ENCODE measurements around the gene MRPL28. TPM values are rescaled to one million over a fixed set of nuclear protein-coding genes. Genes with fewer than 3 reads are reported as not detected.
A peak's percentile ranks its signal among the peaks of the same experiment; 100 is the strongest.

The MRPL28 gene
- total RNA-seq, 6 donors from 2014 or later: 48.8 to 83.9 (median 58.4) TPM

DNA sequence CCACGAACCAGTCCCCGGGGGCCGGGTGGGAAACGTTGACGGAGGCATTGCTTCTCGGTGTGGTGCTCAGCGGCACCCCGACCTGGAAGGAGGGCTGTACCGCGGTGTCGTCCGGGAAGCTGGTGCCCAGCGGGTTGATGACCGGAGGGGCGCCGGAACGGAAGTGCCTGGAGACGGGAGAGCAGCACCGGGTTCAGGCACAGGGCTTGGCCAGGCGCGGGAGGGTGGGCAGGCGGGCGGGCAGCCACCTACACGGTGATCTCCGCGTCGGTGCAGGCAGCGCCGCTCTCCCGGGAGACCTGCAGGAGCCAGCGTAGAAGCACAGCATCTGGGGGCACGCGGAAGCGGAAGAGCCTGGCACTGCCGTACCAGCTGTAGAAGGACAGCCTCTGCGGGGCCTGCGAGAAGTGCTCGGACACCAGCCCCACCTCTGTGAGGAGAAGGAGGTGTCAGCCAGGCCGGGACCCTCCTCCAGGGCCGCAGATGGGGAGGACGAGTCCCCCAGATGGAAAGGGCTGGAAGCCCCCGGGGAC is 7.1 kb upstream of the MRPL28 start:
- Histone ChIP-seq H3K4me1 (peaks cover 17 to 29% (median 24%) of the 10 kb centered on the region in 4 donors), H3K27me3 (no peaks in the 10 kb centered on the region), H3K36me3 (peaks cover 0 to 54% (median 46%) of the 10 kb centered on the region in 4 donors), H3K27ac (no peak overlapping the region), H3K9me3 (no peaks in the 10 kb centered on the region), H3K4me3 (no peak overlapping the region)
- peak in 1 of 2 donors; percentile 83 for DNase-seq
- TF ChIP-seq POLR2A (IDR thresholded peaks at IDR 0.05) (no peak), EP300 (IDR thresholded peaks at IDR 0.05) (no peak), POLR2AphosphoS5 (IDR thresholded peaks at IDR 0.05) (no peak)
- TF ChIP-seq, protein P1, sequence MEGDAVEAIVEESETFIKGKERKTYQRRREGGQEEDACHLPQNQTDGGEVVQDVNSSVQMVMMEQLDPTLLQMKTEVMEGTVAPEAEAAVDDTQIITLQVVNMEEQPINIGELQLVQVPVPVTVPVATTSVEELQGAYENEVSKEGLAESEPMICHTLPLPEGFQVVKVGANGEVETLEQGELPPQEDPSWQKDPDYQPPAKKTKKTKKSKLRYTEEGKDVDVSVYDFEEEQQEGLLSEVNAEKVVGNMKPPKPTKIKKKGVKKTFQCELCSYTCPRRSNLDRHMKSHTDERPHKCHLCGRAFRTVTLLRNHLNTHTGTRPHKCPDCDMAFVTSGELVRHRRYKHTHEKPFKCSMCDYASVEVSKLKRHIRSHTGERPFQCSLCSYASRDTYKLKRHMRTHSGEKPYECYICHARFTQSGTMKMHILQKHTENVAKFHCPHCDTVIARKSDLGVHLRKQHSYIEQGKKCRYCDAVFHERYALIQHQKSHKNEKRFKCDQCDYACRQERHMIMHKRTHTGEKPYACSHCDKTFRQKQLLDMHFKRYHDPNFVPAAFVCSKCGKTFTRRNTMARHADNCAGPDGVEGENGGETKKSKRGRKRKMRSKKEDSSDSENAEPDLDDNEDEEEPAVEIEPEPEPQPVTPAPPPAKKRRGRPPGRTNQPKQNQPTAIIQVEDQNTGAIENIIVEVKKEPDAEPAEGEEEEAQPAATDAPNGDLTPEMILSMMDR (IDR thresholded peaks at IDR 0.05): no peak
- ATAC-seq (ENCODE audit: low FRiP score in 2 of 2): no peak
- WGBS, 2 donors: 93 to 97% methylated on average over 22 to 28 of the region's 42 CpGs

DNA sequence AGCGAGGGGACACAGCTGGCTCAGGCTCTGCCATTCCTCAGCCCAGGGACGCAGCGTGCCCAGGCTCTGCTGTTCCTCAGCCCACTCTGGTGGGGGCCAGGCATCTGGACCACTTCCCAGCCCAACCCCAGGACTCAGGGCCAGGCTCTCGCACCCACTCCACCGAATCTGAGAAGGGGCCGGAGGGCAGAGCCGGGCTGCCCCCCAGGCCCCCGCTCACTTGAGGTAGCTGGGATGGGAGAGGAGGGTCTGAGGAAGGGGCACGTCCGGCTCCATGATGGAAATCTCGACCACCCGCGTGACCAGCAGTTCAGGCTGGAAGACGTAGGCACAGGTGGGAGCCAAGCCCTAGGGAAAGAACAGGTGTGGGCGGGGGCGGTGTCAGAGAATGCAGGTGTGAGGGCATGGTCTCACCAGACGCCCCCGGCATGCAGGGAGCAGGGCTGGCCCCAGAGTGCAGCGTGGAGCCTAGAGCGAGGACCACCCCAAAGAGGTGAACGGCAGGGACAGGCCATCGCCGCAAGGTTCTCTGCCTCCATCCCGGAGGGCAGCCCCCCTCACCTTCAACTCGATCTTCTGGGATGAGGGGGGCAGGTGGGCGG is 6.6 kb upstream of the MRPL28 start:
- 93% methylated on average over 16 to 25 of the region's 26 CpGs for WGBS, 2 donors
- Histone ChIP-seq H3K9me3 (no peaks in the 10 kb centered on the region), H3K27ac (no peak overlapping the region), H3K4me3 (no peak overlapping the region), H3K4me1 (peaks cover 17 to 28% (median 23%) of the 10 kb centered on the region in 4 donors), H3K27me3 (no peaks in the 10 kb centered on the region), H3K36me3 (peaks cover 0 to 60% (median 49%) of the 10 kb centered on the region in 4 donors)
- DNase-seq: peak in 1 of 2 donors; percentile 63
- ATAC-seq (ENCODE audit: low FRiP score in 2 of 2): no peak
- TF ChIP-seq POLR2A (IDR thresholded peaks at IDR 0.05): no peak
- TF ChIP-seq POLR2AphosphoS5 (IDR thresholded peaks at IDR 0.05): no peak
- TF ChIP-seq EP300 (IDR thresholded peaks at IDR 0.05): no peak
- TF ChIP-seq, protein P1 (IDR thresholded peaks at IDR 0.05): no peak

DNA sequence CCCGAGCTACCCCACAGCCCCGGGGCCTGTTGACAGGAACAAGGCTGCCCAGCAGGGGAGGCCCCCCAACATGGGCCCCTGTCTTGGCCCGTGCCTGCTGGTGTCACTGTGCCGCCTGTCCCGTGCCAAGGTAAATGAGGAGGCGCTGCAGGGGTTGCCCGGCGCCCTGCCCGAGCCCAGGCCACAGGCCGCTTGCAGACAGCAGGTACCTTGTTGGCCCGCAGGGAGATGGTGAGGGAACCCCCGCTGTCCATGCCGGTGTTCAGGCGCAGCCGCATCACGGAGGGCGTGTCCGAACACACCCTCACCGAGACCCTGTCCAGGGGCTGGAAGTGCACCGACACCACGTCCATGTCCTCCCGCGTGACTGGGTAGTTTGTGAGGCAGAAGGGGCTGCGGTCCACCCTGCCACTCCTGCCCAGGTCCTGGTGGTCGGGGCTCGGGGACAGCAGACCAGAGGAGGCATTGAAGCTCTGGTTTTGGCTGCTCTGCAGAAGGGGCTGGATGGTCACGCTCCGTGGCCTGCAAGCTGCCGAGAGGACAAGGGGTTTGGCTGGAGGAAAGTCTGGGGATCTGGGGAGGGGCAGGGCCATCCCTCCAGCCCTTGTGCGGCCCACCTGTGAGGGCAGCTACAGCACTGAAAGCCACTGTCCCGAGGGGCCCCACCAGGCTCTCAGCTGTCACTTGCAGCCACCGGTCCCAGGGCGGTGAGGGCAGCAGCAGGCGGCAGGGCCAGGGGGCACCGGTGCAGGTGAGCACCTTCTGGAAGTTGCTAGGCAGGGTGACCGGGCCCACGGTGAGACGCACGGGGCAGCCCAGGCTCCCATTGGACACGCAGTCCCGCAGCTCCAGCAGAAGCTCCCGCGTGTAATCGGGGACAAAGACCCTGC is 5.8 kb upstream of the MRPL28 start:
- TF ChIP-seq POLR2AphosphoS5 (IDR thresholded peaks at IDR 0.05): no peak
- TF ChIP-seq POLR2A (IDR thresholded peaks at IDR 0.05): no peak
- TF ChIP-seq, protein P1 (IDR thresholded peaks at IDR 0.05): no peak
- TF ChIP-seq EP300 (IDR thresholded peaks at IDR 0.05): no peak
- WGBS, 2 donors: 95 to 100% methylated on average over 2 to 29 of the region's 44 CpGs
- DNase-seq (peak in 1 of 2 donors; percentile 82), ATAC-seq (ENCODE audit: low FRiP score in 2 of 2) (no peak)
- Histone ChIP-seq H3K4me1 (peaks cover 17 to 28% (median 24%) of the 10 kb centered on the region in 4 donors), H3K27me3 (no peaks in the 10 kb centered on the region), H3K9me3 (no peaks in the 10 kb centered on the region), H3K36me3 (peaks cover 0 to 67% (median 52%) of the 10 kb centered on the region in 4 donors), H3K4me3 (no peak overlapping the region), H3K27ac (no peak overlapping the region)

DNA sequence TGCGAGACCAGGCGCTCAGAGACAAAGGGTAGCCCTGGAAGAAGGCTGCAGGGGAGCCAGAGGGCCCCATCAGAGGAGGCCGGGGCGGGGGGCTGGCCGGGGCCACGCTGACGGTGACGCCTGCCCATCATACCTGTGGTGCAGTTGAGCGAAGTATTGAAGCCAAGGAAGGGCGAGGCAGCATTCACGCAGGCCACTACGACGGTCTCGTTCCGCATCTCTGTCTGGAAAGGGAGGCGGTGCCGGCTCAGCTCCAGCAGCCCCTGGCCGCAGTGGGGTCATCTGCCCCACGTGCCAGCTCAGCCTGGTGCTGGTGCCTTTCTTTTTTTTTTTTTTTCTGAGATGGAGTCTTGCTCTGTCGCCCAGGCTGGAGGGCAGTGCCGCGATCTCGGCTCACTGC is 4.9 kb upstream of the MRPL28 start:
- Histone ChIP-seq H3K4me3 (no peak overlapping the region), H3K27ac (no peak overlapping the region), H3K4me1 (peaks cover 15 to 26% (median 22%) of the 10 kb centered on the region in 4 donors), H3K36me3 (peaks cover 0 to 67% (median 52%) of the 10 kb centered on the region in 4 donors), H3K9me3 (no peaks in the 10 kb centered on the region), H3K27me3 (no peaks in the 10 kb centered on the region)
- ATAC-seq (ENCODE audit: low FRiP score in 2 of 2): no peak
- peak in 1 of 2 donors; percentile 70 for DNase-seq
- 94 to 95% methylated on average over 17 to 23 of the region's 23 CpGs for WGBS, 2 donors
- no peak for TF ChIP-seq POLR2A (IDR thresholded peaks at IDR 0.05)
- no peak for TF ChIP-seq POLR2AphosphoS5 (IDR thresholded peaks at IDR 0.05)

DNA sequence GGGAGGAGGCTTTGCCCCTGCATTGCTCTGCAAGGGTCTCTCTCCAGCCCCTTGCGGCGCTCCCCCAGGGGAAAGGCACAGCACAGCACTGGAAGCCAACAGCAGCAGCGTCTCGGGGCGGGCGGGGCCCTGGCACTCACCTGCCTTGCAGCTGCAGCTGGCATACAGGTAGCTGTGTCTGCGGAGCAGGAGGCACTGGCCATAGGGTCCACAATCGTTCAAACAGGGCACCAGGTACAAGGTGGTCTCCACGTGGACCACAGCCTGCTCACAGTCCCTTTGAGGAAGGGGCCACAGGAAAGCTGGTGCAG is 4.2 kb upstream of the MRPL28 start:
- H3K27me3 ChIP-seq: no peaks in the 10 kb centered on the region
- peak in 1 of 2 donors; percentile 74 for DNase-seq
- peaks cover 13 to 25% (median 21%) of the 10 kb centered on the region in 4 donors for H3K4me1 ChIP-seq
- peaks cover 0 to 67% (median 52%) of the 10 kb centered on the region in 4 donors for H3K36me3 ChIP-seq
- TF ChIP-seq, protein P1 (IDR thresholded peaks at IDR 0.05): no peak
- TF ChIP-seq EP300 (IDR thresholded peaks at IDR 0.05) (no peak), POLR2AphosphoS5 (IDR thresholded peaks at IDR 0.05) (no peak), POLR2A (IDR thresholded peaks at IDR 0.05) (no peak)
- no peak overlapping the region for H3K27ac ChIP-seq
- WGBS, 2 donors: 100% methylated on average over 6 of the region's 9 CpGs; no CpG with 5 or more reads in 1 of the 2 donors
- no peak for ATAC-seq (ENCODE audit: low FRiP score in 2 of 2)
- H3K4me3 ChIP-seq: no peak overlapping the region
- no peaks in the 10 kb centered on the region for H3K9me3 ChIP-seq
